DOHH2 (cell line): ENCODE data around the gene PLCG2.

ENCODE experiments used
- EZH2phosphoT487 ChIP-seq: fragments of 200-600 bp; sonication (generic); IDR thresholded peaks from 2 replicates; pipeline ENCODE4 v1.6.1; 2017; ENCODE audit warnings: borderline replicate concordance, mild to moderate bottlenecking, antibody characterized with exemption, low read length, moderate library complexity, mixed read lengths
- TF ChIP-seq, protein P1 (sequence below): fragments of 200-600 bp; sonication (generic); IDR thresholded peaks from one replicate; pipeline ENCODE4 v1.5.1; 2014; ENCODE audit warnings: antibody characterized with exemption, mild to moderate bottlenecking, low read depth, low read length; ENCODE audit not compliant: poor library complexity, severe bottlenecking

DNA sequence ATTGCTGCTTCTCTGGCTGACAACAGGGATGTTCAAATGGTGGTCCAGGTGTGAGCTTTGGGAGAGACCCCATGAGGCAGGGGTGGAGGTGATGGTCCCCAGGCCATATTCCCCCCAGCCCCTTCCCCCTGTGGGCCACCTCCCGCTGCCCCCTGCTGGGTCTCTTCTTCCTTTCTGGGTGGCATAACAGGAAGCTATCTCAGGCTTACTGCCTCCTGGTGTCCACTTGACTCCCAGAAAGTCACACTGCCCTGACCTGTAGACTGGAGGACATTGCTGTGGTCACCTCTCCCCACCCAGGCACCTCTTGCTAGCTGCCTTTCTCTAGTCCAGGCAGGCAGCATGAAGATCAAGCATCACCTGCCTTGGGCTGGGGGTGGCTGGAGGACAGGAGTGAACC lies 46.4 kb upstream of the PLCG2 start:
- TF ChIP-seq, protein P1, sequence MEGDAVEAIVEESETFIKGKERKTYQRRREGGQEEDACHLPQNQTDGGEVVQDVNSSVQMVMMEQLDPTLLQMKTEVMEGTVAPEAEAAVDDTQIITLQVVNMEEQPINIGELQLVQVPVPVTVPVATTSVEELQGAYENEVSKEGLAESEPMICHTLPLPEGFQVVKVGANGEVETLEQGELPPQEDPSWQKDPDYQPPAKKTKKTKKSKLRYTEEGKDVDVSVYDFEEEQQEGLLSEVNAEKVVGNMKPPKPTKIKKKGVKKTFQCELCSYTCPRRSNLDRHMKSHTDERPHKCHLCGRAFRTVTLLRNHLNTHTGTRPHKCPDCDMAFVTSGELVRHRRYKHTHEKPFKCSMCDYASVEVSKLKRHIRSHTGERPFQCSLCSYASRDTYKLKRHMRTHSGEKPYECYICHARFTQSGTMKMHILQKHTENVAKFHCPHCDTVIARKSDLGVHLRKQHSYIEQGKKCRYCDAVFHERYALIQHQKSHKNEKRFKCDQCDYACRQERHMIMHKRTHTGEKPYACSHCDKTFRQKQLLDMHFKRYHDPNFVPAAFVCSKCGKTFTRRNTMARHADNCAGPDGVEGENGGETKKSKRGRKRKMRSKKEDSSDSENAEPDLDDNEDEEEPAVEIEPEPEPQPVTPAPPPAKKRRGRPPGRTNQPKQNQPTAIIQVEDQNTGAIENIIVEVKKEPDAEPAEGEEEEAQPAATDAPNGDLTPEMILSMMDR: peak; percentile 22
- TF ChIP-seq EZH2phosphoT487: no peak
